Measurements from ENCODE around the gene TMIGD1. TPM values are rescaled to one million over a fixed set of nuclear protein-coding genes. Genes with fewer than 3 reads are reported as not detected.

Gene TMIGD1
- total and polyA plus RNA-seq, 7 experiments from 2014 or later, result not detected

GRCh38 chr17:30291543-30292285 lies 42.1 kb downstream of the TMIGD1 start, which contains the start of gene BLMH:
BLMH (minus strand) TSS chr17:30291944; CDS start chr17:30291819, 125 bp downstream.
- CTCF ChIA-PET, result interaction anchor here (1.1 to 3.1 kb wide), 7 partner anchors 31 to 48 kb away, joined by 3 to 19 read pairs (median 5); partner anchors contain the start of gene TMIGD1
- DNase-seq (peak; percentile 58 to 89 (median 66)), ATAC-seq (peak; percentile 90)
- Histone ChIP-seq H3K27ac (ENCODE audit: low read depth, low read length) (peak within 1 kb of the TSS; percentile 63), H3K9me3 (ENCODE audit: control insufficient read depth in 2 of 3, low read length in 3 of 3) (no peaks in the 10 kb centered on the region), H3K36me3 (ENCODE audit: control insufficient read depth in 2 of 3, insufficient read depth in 3 of 3, low read length in 3 of 3) (peaks cover 0 to 17% (median 0%) of the 10 kb centered on the region in 3 experiments), H3K27me3 (ENCODE audit: control insufficient read depth in 2 of 2, insufficient read depth in 2 of 2, low read length in 2 of 2) (no peaks in the 10 kb centered on the region), H3K4me3 (ENCODE audit: low read length) (peak within 1 kb of the TSS; percentile 77), H3K4me1 (ENCODE audit: control insufficient read depth in 2 of 2, insufficient read depth in 2 of 2, low read length in 2 of 2) (peaks cover 9% of the 10 kb centered on the region in 2 donors)
- peaks cover 0 to 7% (median 6%) of the 10 kb centered on the region in 5 donors for H3K36me3 Mint-ChIP-seq
- intact Hi-C loops (cut with micrococcal nuclease), result loop anchor here (1.0 to 10.0 kb wide), 7 partner anchors 41 to 183 kb away; partner anchors contain the start of genes NSRP1 (in 2 of the 2), CPD (in 1 of the 2) and GOSR1 (in 1 of the 2)
- peak within 1 kb of the TSS in 8 of 10 donors; percentile 92 to 97 (median 94) for H3K4me3 Mint-ChIP-seq
- H3K9me3 Mint-ChIP-seq, result peaks cover 0 to 2% (median 0%) of the 10 kb centered on the region in 11 donors
- H3K4me1 Mint-ChIP-seq, result peaks cover 5 to 22% (median 19%) of the 10 kb centered on the region in 7 donors
- POLR2A ChIA-PET, result interaction anchor here (0.6 to 3.5 kb wide), 10 partner anchors 11 to 174 kb away, joined by 3 to 29 read pairs (median 7); partner anchors contain the start of gene TMIGD1
- peak within 1 kb of the TSS; percentile 44 to 91 (median 85) for H3K27ac Mint-ChIP-seq
- H3K27me3 Mint-ChIP-seq, result no peaks in the 10 kb centered on the region

DNA sequence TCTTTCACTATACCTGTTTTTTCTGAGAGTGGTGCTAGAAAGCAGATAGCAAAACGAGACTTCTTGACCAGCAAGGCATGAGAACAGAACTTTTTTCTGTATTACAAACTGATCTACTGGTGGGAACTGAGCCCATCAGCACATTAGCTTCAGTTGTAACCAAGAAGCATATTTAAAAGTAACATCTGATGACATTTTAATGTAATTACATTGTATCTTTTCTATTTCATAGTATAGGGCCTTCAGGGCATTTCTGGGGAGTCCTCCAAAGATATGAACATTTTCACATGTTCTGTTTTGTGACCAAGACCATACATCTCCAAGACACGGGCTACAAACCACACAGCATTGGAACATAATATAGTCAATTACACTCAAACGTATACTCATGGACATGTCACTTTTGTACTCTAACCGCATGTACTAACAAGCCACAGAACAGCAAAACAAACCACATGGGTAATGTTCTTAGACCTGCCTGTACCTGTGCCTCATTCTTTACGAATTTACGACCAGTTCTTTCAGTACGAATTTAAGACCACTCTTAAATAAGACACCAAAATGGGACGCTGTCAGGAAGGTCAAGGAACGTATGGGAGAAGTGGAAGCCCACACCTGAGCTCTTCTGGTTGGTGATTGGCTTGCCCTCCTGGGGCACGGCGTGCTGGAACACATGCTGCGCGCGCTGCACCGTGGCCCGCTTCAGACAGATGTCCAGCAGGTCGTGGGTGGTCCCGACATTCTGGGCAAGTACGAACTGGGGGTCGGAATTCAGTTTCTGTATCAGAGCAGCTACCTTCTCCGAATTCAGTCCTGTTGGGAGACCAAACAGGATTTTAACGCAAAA lies 42.9 kb downstream of the TMIGD1 start:
- peak overlapping the region in 8 of 10 donors; percentile 92 to 97 (median 94) for H3K4me3 Mint-ChIP-seq
- POLR2A ChIA-PET, result interaction anchor here (0.6 to 3.5 kb wide), 9 partner anchors 11 to 173 kb away, joined by 3 to 29 read pairs (median 9); partner anchors contain the start of gene TMIGD1
- DNase-seq, result peak in 7 of 9 donors; percentile 4 to 51 (median 14)
- CTCF ChIA-PET, result interaction anchor here (0.6 to 3.1 kb wide), 8 partner anchors 32 to 173 kb away, joined by 3 to 19 read pairs (median 4); partner anchors contain the start of gene TMIGD1
- no peaks in the 10 kb centered on the region for H3K27me3 Mint-ChIP-seq
- Histone ChIP-seq H3K4me3 (ENCODE audit: low read length) (peak overlapping the region; percentile 77), H3K4me1 (ENCODE audit: control insufficient read depth in 2 of 2, insufficient read depth in 2 of 2, low read length in 2 of 2) (peaks cover 9% of the 10 kb centered on the region in 2 donors), H3K36me3 (ENCODE audit: control insufficient read depth in 2 of 3, insufficient read depth in 3 of 3, low read length in 3 of 3) (peaks cover 0 to 22% (median 4%) of the 10 kb centered on the region in 3 experiments), H3K27me3 (ENCODE audit: control insufficient read depth in 2 of 2, insufficient read depth in 2 of 2, low read length in 2 of 2) (no peaks in the 10 kb centered on the region), H3K27ac (ENCODE audit: low read depth, low read length) (peak overlapping the region; percentile 63), H3K9me3 (ENCODE audit: control insufficient read depth in 2 of 3, low read length in 3 of 3) (no peaks in the 10 kb centered on the region)
- intact Hi-C loops (cut with micrococcal nuclease), result loop anchor here (1.0 to 10.0 kb wide), 6 partner anchors 41 to 184 kb away; partner anchors contain the start of genes NSRP1 (in 2 of the 2), CPD (in 1 of the 2) and GOSR1 (in 1 of the 2)
- H3K9me3 Mint-ChIP-seq, result peaks cover 0 to 2% (median 0%) of the 10 kb centered on the region in 11 donors
- peak overlapping the region; percentile 44 to 91 (median 85) for H3K27ac Mint-ChIP-seq
- ATAC-seq, result peak; percentile 34
- peaks cover 3 to 9% (median 6%) of the 10 kb centered on the region in 5 donors for H3K36me3 Mint-ChIP-seq
- peaks cover 5 to 23% (median 19%) of the 10 kb centered on the region in 7 donors for H3K4me1 Mint-ChIP-seq

GRCh38 chr17:30290077-30290476 lies 43.8 kb downstream of the TMIGD1 start:
- H3K9me3 ChIP-seq (ENCODE audit: control insufficient read depth in 2 of 3, low read length in 3 of 3), result no peaks in the 10 kb centered on the region
- H3K4me1 Mint-ChIP-seq, result peaks cover 5 to 23% (median 19%) of the 10 kb centered on the region in 7 donors
- peaks cover 6 to 17% (median 12%) of the 10 kb centered on the region in 5 donors for H3K36me3 Mint-ChIP-seq
- ChIA-PET POLR2A (interaction anchor here (0.6 to 3.5 kb wide), 2 partner anchors 12 to 33 kb away, joined by 3 to 29 read pairs; no protein-coding TSS in a partner anchor), CTCF (interaction anchor here (3.1 kb wide), 1 partner anchor 47 kb away, joined by 19 read pairs; no protein-coding TSS in a partner anchor)
- intact Hi-C loops (cut with micrococcal nuclease), result loop anchor here (2.0 to 10.0 kb wide), 4 partner anchors 87 to 185 kb away; partner anchors contain the start of genes NSRP1 (in 2 of the 2), CPD (in 1 of the 2) and GOSR1 (in 1 of the 2)
- ATAC-seq (no peak), DNase-seq (no peak)
- no peaks in the 10 kb centered on the region for H3K27me3 ChIP-seq (ENCODE audit: control insufficient read depth in 2 of 2, insufficient read depth in 2 of 2, low read length in 2 of 2)
- peaks cover 9% of the 10 kb centered on the region in 2 donors for H3K4me1 ChIP-seq (ENCODE audit: control insufficient read depth in 2 of 2, insufficient read depth in 2 of 2, low read length in 2 of 2)
- no peak overlapping the region for H3K27ac ChIP-seq (ENCODE audit: low read depth, low read length)
- H3K27ac Mint-ChIP-seq, result peak overlapping the region in 2 of 9 donors; percentile 85 to 87
- H3K36me3 ChIP-seq (ENCODE audit: control insufficient read depth in 2 of 3, insufficient read depth in 3 of 3, low read length in 3 of 3), result peaks cover 0 to 29% (median 12%) of the 10 kb centered on the region in 3 experiments
- no peaks in the 10 kb centered on the region for H3K27me3 Mint-ChIP-seq
- no peak overlapping the region for H3K4me3 ChIP-seq (ENCODE audit: low read length)
- peaks cover 0 to 2% (median 0%) of the 10 kb centered on the region in 11 donors for H3K9me3 Mint-ChIP-seq
- peak overlapping the region in 7 of 10 donors; percentile 92 to 97 (median 93) for H3K4me3 Mint-ChIP-seq

- no peaks in the 10 kb centered on the region for H3K27me3 Mint-ChIP-seq
- Histone ChIP-seq H3K4me1 (ENCODE audit: control insufficient read depth in 2 of 2, insufficient read depth in 2 of 2, low read length in 2 of 2) (no peaks in the 10 kb centered on the region), H3K36me3 (ENCODE audit: control insufficient read depth in 2 of 3, insufficient read depth in 3 of 3, low read length in 3 of 3) (peaks cover 3 to 56% (median 5%) of the 10 kb centered on the region in 3 experiments), H3K27ac (ENCODE audit: low read depth, low read length) (no peak overlapping the region), H3K9me3 (ENCODE audit: control insufficient read depth in 2 of 3, low read length in 3 of 3) (no peaks in the 10 kb centered on the region), H3K27me3 (ENCODE audit: control insufficient read depth in 2 of 2, insufficient read depth in 2 of 2, low read length in 2 of 2) (no peaks in the 10 kb centered on the region), H3K4me3 (ENCODE audit: low read length) (no peak overlapping the region)
- no peaks in the 10 kb centered on the region for H3K9me3 Mint-ChIP-seq
- intact Hi-C loops (cut with micrococcal nuclease), result loop anchor here in 1 of 2 donors (5.0 kb wide), 1 partner anchor 152 kb away; no protein-coding TSS in a partner anchor
- no peak for DNase-seq
- ChIA-PET CTCF (interaction anchor here (0.7 to 1.9 kb wide), 7 partner anchors 44 to 162 kb away, joined by 3 to 5 read pairs (median 3); partner anchors contain the start of gene NSRP1), POLR2A (interaction anchor here (0.6 kb wide), 1 partner anchor 57 kb away, joined by 6 read pairs; no protein-coding TSS in a partner anchor)
- no peak for ATAC-seq
- no peak overlapping the region for H3K4me3 Mint-ChIP-seq
- peaks cover 0 to 6% (median 0%) of the 10 kb centered on the region in 7 donors for H3K4me1 Mint-ChIP-seq
- peak overlapping the region in 1 of 9 donors; percentile 46 for H3K27ac Mint-ChIP-seq
- H3K36me3 Mint-ChIP-seq, result peaks cover 5 to 52% (median 22%) of the 10 kb centered on the region in 5 donors
Observed at GRCh38 chr17:30279156-30279555, 54.7 kb downstream of the TMIGD1 start.

DNA sequence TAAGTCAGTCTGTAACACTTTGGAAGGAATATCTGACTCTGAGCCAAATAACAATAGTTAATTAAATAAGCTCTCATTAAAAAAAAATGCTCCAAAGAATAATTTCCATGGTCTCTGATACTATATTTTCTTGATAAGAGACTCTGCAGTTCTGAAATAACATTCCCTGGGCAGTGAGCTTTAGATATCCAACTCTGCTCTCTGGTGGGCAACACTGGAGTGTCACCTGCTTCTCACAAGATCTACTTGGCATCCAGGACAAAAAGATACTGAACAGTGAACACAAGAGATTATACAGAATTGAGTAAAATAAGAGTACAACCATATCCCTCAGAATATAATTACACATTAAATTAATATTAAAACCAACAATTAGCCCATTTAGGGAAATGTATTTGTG lies 55.8 kb downstream of the TMIGD1 start:
- peak in 1 of 9 donors; percentile 6 for DNase-seq
- no peaks in the 10 kb centered on the region for H3K27me3 ChIP-seq (ENCODE audit: control insufficient read depth in 2 of 2, insufficient read depth in 2 of 2, low read length in 2 of 2)
- no peak overlapping the region for H3K4me3 ChIP-seq (ENCODE audit: low read length)
- intact Hi-C loops (cut with micrococcal nuclease), result loop anchor here (1.0 to 5.0 kb wide), 2 partner anchors 151 to 174 kb away; no protein-coding TSS in a partner anchor
- Mint-ChIP-seq H3K4me3 (no peak overlapping the region), H3K9me3 (no peaks in the 10 kb centered on the region), H3K27me3 (no peaks in the 10 kb centered on the region), H3K4me1 (peaks cover 0 to 6% (median 0%) of the 10 kb centered on the region in 7 donors), H3K27ac (peak overlapping the region in 2 of 9 donors; percentile 2 to 32), H3K36me3 (peaks cover 5 to 53% (median 32%) of the 10 kb centered on the region in 5 donors)
- CTCF ChIA-PET, result interaction anchor here (0.6 to 1.5 kb wide), 5 partner anchors 17 to 173 kb away, joined by 3 to 4 read pairs (median 4); no protein-coding TSS in a partner anchor
- no peaks in the 10 kb centered on the region for H3K4me1 ChIP-seq (ENCODE audit: control insufficient read depth in 2 of 2, insufficient read depth in 2 of 2, low read length in 2 of 2)
- H3K36me3 ChIP-seq (ENCODE audit: control insufficient read depth in 2 of 3, insufficient read depth in 3 of 3, low read length in 3 of 3), result peaks cover 0 to 55% (median 10%) of the 10 kb centered on the region in 3 experiments
- POLR2A ChIA-PET, result interaction anchor here (0.6 kb wide), 1 partner anchor 12 kb away, joined by 3 read pairs; no protein-coding TSS in a partner anchor
- no peak for ATAC-seq
- no peak overlapping the region for H3K27ac ChIP-seq (ENCODE audit: low read depth, low read length)
- H3K9me3 ChIP-seq (ENCODE audit: control insufficient read depth in 2 of 3, low read length in 3 of 3), result no peaks in the 10 kb centered on the region
